ENCODE measurements around the gene PTPN11.

DNA sequence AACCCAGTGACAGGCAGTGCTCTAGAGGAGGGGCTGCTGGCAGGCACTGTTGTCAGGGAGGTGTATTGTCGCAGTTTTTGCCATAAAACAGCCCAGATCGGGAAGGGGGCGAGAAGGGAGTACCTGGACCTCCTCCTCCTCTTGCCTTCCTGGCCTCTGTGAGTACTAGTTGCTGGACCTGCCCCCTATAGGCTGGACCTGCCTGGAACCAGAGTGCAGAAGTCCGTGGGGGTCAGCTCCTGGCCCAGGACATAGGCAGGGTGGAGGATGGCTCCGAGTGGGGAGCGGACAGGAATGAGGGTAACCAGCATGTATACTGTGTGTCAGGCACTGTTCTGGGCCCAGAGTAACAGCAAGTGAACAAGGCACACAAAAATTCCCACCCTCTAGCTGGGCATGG is 116.3 kb downstream of the PTPN11 start:
- TF ChIP-seq EZH2phosphoT487 (IDR thresholded peaks at IDR 0.05; ENCODE audit: low read length) (no peak), EZH2 (optimal IDR thresholded peaks at IDR 0.05; ENCODE audit: low read depth, low read length) (no peak)

All from MM.1S (cell line).